Astrocyte (in vitro differentiated cells and primary cell): ENCODE data around the gene ETV6. TPM values are rescaled to one million over a fixed set of nuclear protein-coding genes. Genes with fewer than 3 reads are reported as not detected.

Experiments used
- DNase-seq: peaks from one replicate; pipeline ENCODE4 v3.0.0-alpha.2; 2010; ENCODE audit warnings: low read depth
- FAIRE-seq: peaks from 2 replicates; lab custom pipeline; 2011; peaks lifted over from hg19 to GRCh38; lab: Jason Lieb, UNC
- H2AFZ ChIP-seq: 2 replicates; pipeline ENCODE4 v1.6.0; 2012; ENCODE audit warnings: low read depth, low read length, inconsistent platforms
- H3K27ac ChIP-seq: 2 replicates; pipeline ENCODE4 v1.5.1; 2011; ENCODE audit warnings: low read depth, low read length, inconsistent platforms
- H3K27me3 ChIP-seq: 2 replicates; pipeline ENCODE4 v1.6.0; 2011; ENCODE audit warnings: low read length, inconsistent platforms; ENCODE audit not compliant: insufficient read depth
- H3K36me3 ChIP-seq: 2 replicates; pipeline ENCODE4 v1.5.1; 2011; ENCODE audit warnings: low read length, inconsistent platforms; ENCODE audit not compliant: insufficient read depth
- H3K4me1 ChIP-seq: 2 replicates; pipeline ENCODE4 v1.5.1; 2011; ENCODE audit warnings: low read length, inconsistent platforms; ENCODE audit not compliant: insufficient read depth
- H3K4me2 ChIP-seq: 2 replicates; pipeline ENCODE4 v1.6.0; 2012; ENCODE audit warnings: low read length, inconsistent platforms
- H3K4me3 ChIP-seq: 2 replicates; pipeline ENCODE4 v1.5.1; 2011; ENCODE audit warnings: low read depth, mild to moderate bottlenecking, low read length, inconsistent platforms; ENCODE audit not compliant: insufficient read depth
- H3K79me2 ChIP-seq: 2 replicates; pipeline ENCODE4 v1.6.0; 2012; ENCODE audit warnings: mild to moderate bottlenecking, low read length, inconsistent platforms; ENCODE audit not compliant: insufficient read depth
- H3K9ac ChIP-seq: 2 replicates; pipeline ENCODE4 v1.6.0; 2012; ENCODE audit warnings: mild to moderate bottlenecking, low read length, inconsistent platforms
- H3K9me3 ChIP-seq: 2 replicates; pipeline ENCODE4 v1.5.1; 2012; ENCODE audit warnings: low read depth, mild to moderate bottlenecking, low read length, inconsistent platforms; ENCODE audit not compliant: insufficient read depth
- H4K20me1 ChIP-seq: 2 replicates; pipeline ENCODE4 v1.6.0; 2012; ENCODE audit warnings: low read length, inconsistent platforms; ENCODE audit not compliant: insufficient read depth
- H3K27ac Mint-ChIP-seq: one replicate; pipeline ENCODE4 v1.8.0; 2021; ENCODE audit warnings: mild to moderate bottlenecking, mixed read lengths; ENCODE audit not compliant: unreplicated experiment
- H3K27me3 Mint-ChIP-seq: one replicate; pipeline ENCODE4 v1.8.0; 2021; ENCODE audit warnings: low read depth, mixed read lengths; ENCODE audit not compliant: unreplicated experiment
- H3K36me3 Mint-ChIP-seq: one replicate; pipeline ENCODE4 v1.8.0; 2021; ENCODE audit warnings: low read depth, mixed read lengths; ENCODE audit not compliant: unreplicated experiment
- H3K4me1 Mint-ChIP-seq: one replicate; pipeline ENCODE4 v1.8.0; 2021; ENCODE audit warnings: low read depth, mixed read lengths; ENCODE audit not compliant: unreplicated experiment
- H3K4me3 Mint-ChIP-seq: one replicate; pipeline ENCODE4 v1.8.0; 2021; ENCODE audit warnings: mild to moderate bottlenecking, moderate library complexity, mixed read lengths; ENCODE audit not compliant: unreplicated experiment
- H3K9me3 Mint-ChIP-seq: one replicate; pipeline ENCODE4 v1.8.0; 2021; ENCODE audit warnings: mild to moderate bottlenecking, mixed read lengths; ENCODE audit not compliant: unreplicated experiment
- EZH2 ChIP-seq: IDR thresholded peaks from 2 replicates; pipeline ENCODE4 v1.6.1; 2012; ENCODE audit warnings: mild to moderate bottlenecking, low read length, inconsistent platforms; ENCODE audit not compliant: insufficient read depth
- total RNA-seq: library from RNA; stranded (reverse); gene quantifications from 2 replicates; pipeline ENCODE4 v1.2.1, GENCODE V29; 2021
- TF ChIP-seq, protein P1 (sequence below): IDR thresholded peaks from 2 replicates; pipeline ENCODE4 v1.5.1; 2011; ENCODE audit warnings: low read depth, mild to moderate bottlenecking, inconsistent platforms, low read length, moderate library complexity; ENCODE audit not compliant: insufficient read depth

Gene ETV6
- total RNA-seq, 1 donor from 2014 or later: 41.2 TPM

DNA sequence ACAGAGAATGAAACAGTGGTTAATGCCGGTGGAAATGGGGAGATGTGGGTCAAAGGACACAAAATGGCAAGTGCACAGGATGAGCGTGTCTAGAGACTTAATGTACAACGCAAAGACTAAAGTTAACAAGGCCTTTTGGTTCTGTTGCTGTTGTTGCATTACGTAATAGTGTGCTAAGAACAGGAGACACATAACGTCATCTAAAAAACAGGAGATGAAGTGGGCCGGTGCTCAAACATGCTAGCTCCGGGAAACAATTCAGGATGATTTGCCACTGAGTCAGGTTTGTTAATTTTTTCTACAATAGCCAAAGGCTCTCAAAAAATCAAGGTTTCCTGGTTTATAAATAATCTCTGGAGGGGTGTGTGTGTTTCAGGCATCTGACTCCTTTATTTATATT, 55.5 kb downstream of the ETV6 start:
- H3K4me3 ChIP-seq: no peak overlapping the region
- peak overlapping the region; percentile 58 for H3K4me2 ChIP-seq
- FAIRE-seq: no peak
- H4K20me1 ChIP-seq: peaks cover 62% of the 10 kb centered on the region
- no peaks in the 10 kb centered on the region for H3K27me3 ChIP-seq
- no peaks in the 10 kb centered on the region for H3K9me3 ChIP-seq
- H2AFZ ChIP-seq: no peak overlapping the region
- H3K4me1 ChIP-seq: peaks cover 27% of the 10 kb centered on the region
- DNase-seq: peak; percentile 96
- H3K27ac ChIP-seq: peak overlapping the region; percentile 67
- no peaks in the 10 kb centered on the region for H3K9me3 Mint-ChIP-seq
- H3K36me3 Mint-ChIP-seq: peaks cover 10% of the 10 kb centered on the region
- peaks cover 57% of the 10 kb centered on the region for H3K4me1 Mint-ChIP-seq
- H3K27me3 Mint-ChIP-seq: no peaks in the 10 kb centered on the region
- no peak overlapping the region for H3K4me3 Mint-ChIP-seq
- H3K79me2 ChIP-seq: peaks cover 98% of the 10 kb centered on the region
- peak overlapping the region; percentile 42 for H3K9ac ChIP-seq
- TF ChIP-seq EZH2: no peak
- TF ChIP-seq, protein P1, sequence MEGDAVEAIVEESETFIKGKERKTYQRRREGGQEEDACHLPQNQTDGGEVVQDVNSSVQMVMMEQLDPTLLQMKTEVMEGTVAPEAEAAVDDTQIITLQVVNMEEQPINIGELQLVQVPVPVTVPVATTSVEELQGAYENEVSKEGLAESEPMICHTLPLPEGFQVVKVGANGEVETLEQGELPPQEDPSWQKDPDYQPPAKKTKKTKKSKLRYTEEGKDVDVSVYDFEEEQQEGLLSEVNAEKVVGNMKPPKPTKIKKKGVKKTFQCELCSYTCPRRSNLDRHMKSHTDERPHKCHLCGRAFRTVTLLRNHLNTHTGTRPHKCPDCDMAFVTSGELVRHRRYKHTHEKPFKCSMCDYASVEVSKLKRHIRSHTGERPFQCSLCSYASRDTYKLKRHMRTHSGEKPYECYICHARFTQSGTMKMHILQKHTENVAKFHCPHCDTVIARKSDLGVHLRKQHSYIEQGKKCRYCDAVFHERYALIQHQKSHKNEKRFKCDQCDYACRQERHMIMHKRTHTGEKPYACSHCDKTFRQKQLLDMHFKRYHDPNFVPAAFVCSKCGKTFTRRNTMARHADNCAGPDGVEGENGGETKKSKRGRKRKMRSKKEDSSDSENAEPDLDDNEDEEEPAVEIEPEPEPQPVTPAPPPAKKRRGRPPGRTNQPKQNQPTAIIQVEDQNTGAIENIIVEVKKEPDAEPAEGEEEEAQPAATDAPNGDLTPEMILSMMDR: no peak
- no peaks in the 10 kb centered on the region for H3K36me3 ChIP-seq
- H3K27ac Mint-ChIP-seq: peak overlapping the region; percentile 12

DNA sequence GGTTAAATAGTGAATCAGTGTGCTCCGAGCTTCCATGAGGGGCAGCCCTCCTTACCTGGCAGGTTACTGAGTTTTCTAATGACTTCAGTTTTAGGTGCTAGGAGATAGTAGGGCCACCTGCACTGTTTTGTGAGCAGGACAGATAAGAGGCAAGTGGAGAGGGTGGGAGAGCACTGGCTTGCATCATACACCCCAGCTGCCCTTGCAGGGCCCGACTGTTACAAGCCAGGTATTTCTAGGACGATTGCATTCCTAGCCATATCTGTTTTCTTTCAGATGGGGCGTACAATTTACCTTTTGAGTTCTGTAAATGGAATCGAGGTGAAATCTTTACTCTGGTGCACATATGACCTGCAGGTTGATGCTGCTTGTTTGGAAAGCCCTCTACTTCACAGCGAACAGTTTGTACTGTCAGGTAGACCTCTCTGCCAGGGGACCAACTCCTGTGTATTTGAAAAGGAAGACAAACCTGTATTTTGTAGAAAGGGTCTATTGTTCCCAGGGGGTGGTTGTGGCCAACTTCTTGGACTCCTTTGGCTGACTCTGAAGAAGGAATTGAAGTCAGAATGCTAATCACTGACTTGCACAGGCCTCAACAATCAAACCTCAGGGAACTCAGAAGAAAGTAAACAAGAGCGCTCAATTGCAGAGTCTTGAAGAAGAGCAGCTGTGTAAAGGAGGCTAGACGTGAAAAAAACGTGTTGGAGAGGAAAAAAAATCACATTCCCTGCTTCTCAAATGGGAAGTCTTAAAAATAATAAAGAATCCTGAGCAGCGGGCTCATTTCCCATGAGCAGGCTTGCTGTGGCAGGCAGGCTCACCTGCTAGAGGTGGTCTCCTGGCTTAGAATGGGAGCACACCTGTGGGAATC, 57.3 kb downstream of the ETV6 start:
- Histone ChIP-seq H3K79me2 (peaks cover 98% of the 10 kb centered on the region), H4K20me1 (peaks cover 71% of the 10 kb centered on the region), H2AFZ (no peak overlapping the region), H3K4me1 (peaks cover 27% of the 10 kb centered on the region), H3K27ac (no peak overlapping the region), H3K27me3 (no peaks in the 10 kb centered on the region), H3K4me2 (no peak overlapping the region), H3K9me3 (no peaks in the 10 kb centered on the region), H3K9ac (no peak overlapping the region), H3K4me3 (no peak overlapping the region), H3K36me3 (peaks cover 4% of the 10 kb centered on the region)
- Mint-ChIP-seq H3K4me3 (no peak overlapping the region), H3K4me1 (peaks cover 62% of the 10 kb centered on the region), H3K27me3 (no peaks in the 10 kb centered on the region), H3K36me3 (peaks cover 10% of the 10 kb centered on the region), H3K27ac (peak overlapping the region; percentile 55), H3K9me3 (peaks cover 2% of the 10 kb centered on the region)
- FAIRE-seq: no peak
- TF ChIP-seq, protein P1: no peak
- no peak for TF ChIP-seq EZH2
- DNase-seq: no peak

DNA sequence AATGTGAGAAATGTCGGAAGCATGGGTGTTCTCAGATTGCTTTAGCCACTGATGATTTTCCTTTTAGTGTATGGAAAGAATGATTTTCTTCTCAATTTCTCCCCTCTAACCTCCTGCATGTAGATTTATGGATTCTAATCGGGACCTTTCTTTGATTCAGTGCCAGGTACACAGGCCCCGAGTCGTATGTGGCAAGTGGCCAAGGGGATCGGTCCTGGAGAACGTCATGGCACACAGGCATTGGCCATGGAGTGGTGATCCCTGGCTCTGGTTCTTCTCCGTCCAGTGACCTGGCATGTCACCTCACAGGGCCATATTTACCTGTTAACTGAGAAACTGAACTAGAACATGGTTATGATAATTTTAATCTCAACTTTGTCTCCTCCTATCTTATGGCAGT, 58.1 kb downstream of the ETV6 start:
- Histone ChIP-seq H3K4me2 (no peak overlapping the region), H3K79me2 (peaks cover 98% of the 10 kb centered on the region), H3K4me1 (peaks cover 27% of the 10 kb centered on the region), H3K36me3 (peaks cover 4% of the 10 kb centered on the region), H2AFZ (no peak overlapping the region), H3K27ac (no peak overlapping the region), H3K9me3 (no peaks in the 10 kb centered on the region), H3K27me3 (no peaks in the 10 kb centered on the region), H3K4me3 (no peak overlapping the region), H4K20me1 (peaks cover 73% of the 10 kb centered on the region), H3K9ac (no peak overlapping the region)
- TF ChIP-seq, protein P1: no peak
- no peak for TF ChIP-seq EZH2
- FAIRE-seq: no peak
- no peak overlapping the region for H3K27ac Mint-ChIP-seq
- peaks cover 15% of the 10 kb centered on the region for H3K36me3 Mint-ChIP-seq
- peaks cover 63% of the 10 kb centered on the region for H3K4me1 Mint-ChIP-seq
- H3K4me3 Mint-ChIP-seq: no peak overlapping the region
- H3K27me3 Mint-ChIP-seq: no peaks in the 10 kb centered on the region
- DNase-seq: no peak
- peaks cover 2% of the 10 kb centered on the region for H3K9me3 Mint-ChIP-seq
